SH-SY5Y (cell line): ENCODE measurements around the gene CDK11A.

Source experiments
- GATA2 ChIP-seq: IDR thresholded peaks from 2 replicates; pipeline ENCODE4 v1.6.1; 2011; ENCODE audit warnings: mild to moderate bottlenecking, low read depth, low read length
- GATA3 ChIP-seq: IDR thresholded peaks from 2 replicates; pipeline ENCODE4 v1.6.1; 2011; ENCODE audit warnings: low read depth, mild to moderate bottlenecking, low read length, moderate library complexity

DNA sequence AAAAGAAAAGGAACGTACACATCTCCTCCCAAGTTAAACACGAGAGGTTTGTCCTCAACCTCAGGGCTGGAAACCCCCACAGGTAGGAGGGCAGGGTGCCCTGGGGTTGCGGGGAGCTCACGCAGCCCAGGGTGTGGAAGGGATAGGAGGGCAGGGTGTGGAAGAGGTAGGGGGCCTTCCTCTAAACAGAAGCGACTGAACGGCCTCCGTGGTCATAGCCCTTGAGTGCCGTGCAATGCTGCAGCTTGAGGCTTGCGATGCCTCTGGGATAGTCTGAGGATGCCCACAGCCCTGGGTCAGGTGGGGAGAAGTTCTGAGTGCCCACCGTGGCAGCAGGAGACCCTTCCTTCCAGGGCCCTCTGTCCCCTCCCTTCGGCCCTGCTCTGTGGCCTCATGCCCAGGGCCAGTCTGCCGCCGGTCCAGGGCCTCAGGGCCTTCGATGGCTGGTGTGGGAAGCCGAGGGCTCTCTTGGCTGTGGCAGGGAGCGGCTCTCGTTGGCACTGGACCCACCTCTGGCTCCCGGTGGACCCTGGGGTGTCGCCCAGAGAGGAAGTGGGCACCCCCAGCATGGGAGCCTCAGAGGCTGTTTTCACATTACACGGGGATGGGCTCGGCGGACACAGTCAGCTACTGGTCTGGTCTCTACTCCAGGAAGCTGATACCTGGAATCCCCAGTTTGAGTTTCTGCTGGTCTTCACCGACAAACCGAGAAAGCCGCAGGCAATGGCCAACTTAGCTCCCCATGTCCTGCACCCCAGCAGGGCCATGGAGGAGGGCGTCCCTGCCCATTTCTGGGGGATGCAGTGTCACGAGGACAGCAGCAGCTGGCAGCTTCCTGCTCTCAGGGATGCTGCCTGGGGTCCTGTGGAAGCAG is 59.0 kb downstream of the CDK11A start:
- no peak for TF ChIP-seq GATA2
- no peak for TF ChIP-seq GATA3
